ENCODE results near the gene SAMHD1. TPM values are rescaled to one million over a fixed set of nuclear protein-coding genes. Genes with fewer than 3 reads are reported as not detected.

Gene SAMHD1
- total and polyA plus RNA-seq, 2 of the 8 experiments (the other 6 are each of a cell fraction or from before 2014, with no cell fraction given): 22.0 to 37.1 TPM

DNA sequence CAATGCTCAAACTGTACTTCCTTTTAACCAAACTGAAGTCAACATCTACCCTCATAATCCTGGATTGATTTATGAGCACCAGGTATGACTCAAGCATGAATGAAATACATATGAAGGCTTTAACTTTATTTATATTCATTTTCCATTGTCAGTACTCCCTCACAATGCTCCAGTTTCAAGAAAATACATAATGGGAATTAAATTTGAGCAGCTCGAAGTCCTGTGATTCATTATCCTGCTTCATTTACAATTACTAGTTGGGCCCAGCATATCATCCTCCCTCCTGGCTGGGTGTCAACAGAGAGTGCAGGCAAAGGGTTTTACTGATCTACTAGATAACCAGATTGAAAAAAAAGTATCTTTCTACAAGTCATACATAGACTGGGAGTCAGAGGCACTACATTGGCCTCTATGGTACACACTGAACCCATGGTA lies 10.1 kb downstream of the SAMHD1 start:
- TF ChIP-seq CREB1 (IDR thresholded peaks at IDR 0.05): no peak
- TF ChIP-seq TAF7 (optimal IDR thresholded peaks at IDR 0.05; ENCODE audit: borderline replicate concordance, low read depth, low read length): no peak
- TF ChIP-seq NRF1 (IDR thresholded peaks at IDR 0.05; ENCODE audit: low read depth, low read length): no peak
- no peak for TF ChIP-seq FOSL1 (IDR thresholded peaks at IDR 0.05; ENCODE audit: insufficient read depth, low read depth, low read length)
- TF ChIP-seq CTBP2 (IDR thresholded peaks at IDR 0.05; ENCODE audit: borderline replicate concordance, insufficient read depth, insufficient read length, low read length): no peak
- TF ChIP-seq BACH1 (IDR thresholded peaks at IDR 0.05; ENCODE audit: low read length): no peak
- TF ChIP-seq, protein P1, sequence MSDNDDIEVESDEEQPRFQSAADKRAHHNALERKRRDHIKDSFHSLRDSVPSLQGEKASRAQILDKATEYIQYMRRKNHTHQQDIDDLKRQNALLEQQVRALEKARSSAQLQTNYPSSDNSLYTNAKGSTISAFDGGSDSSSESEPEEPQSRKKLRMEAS (IDR thresholded peaks at IDR 0.05): no peak
- no peak overlapping the region for H2BK12ac ChIP-seq (ENCODE audit: low read depth, low read length)
- ChIA-PET CTCF (ENCODE audit: partially characterized antibody) (interaction anchor here (0.5 to 0.9 kb wide), 3 partner anchors 17 to 241 kb away, joined by 3 read pairs; no protein-coding TSS in a partner anchor), POLR2A (ENCODE audit: partially characterized antibody) (no interaction called here)
- no peak overlapping the region for H3K56ac ChIP-seq (replicated peaks; ENCODE audit: insufficient read length, low read depth, low read length)
- no peak overlapping the region for H3K23ac ChIP-seq (ENCODE audit: insufficient read length)
- H2BK120ac ChIP-seq (replicated peaks; ENCODE audit: low read depth, low read length): no peak overlapping the region
- H3K27me3 ChIP-seq (replicated peaks in 1 of 4; ENCODE audit: control insufficient read depth in 3 of 4, extremely low read depth in 1 of 4, insufficient read depth in 3 of 4, low read length in 3 of 4): no peaks in the 10 kb centered on the region
- H2AK5ac ChIP-seq (ENCODE audit: low read depth, low read length): no peak overlapping the region
- H2BK15ac ChIP-seq (ENCODE audit: low read length): no peak overlapping the region
- no peak overlapping the region for H4K5ac ChIP-seq (ENCODE audit: insufficient read length, low read depth, low read length)
- no peak overlapping the region for H3K27ac ChIP-seq (ENCODE audit: low read depth, low read length)
- H3K79me2 ChIP-seq (ENCODE audit: control insufficient read depth in 1 of 2, insufficient read depth in 2 of 2, low read length in 2 of 2): no peaks in the 10 kb centered on the region; a peak in 1 of 4 replicates
- H2AFZ ChIP-seq (ENCODE audit: low read length): no peak overlapping the region
- H4K91ac ChIP-seq (replicated peaks; ENCODE audit: insufficient read length, low read length): no peak overlapping the region
- DNase-seq (ENCODE audit: low read depth in 1 of 2, low spot score in 2 of 2): no peak
- no peak for FAIRE-seq
- H3K4me1 ChIP-seq (replicated peaks in 1 of 4; ENCODE audit: control insufficient read depth in 3 of 4, insufficient read depth in 4 of 4, low read length in 3 of 4): peaks cover 0 to 2% (median 0%) of the 10 kb centered on the region in 4 experiments; a peak in 1 of 7 replicates
- H4K8ac ChIP-seq (ENCODE audit: extremely low read depth, insufficient read depth, low read length): no peak overlapping the region
- WGBS, 2 experiments (ENCODE audit: extremely low coverage in 1 of 2, insufficient coverage in 1 of 2, insufficient read length in 1 of 2, insufficient replicate concordance in 2 of 2, low coverage in 1 of 2, low lambda C conversion rate in 2 of 2, missing lambda C conversion rate in 1 of 2): 82% methylated on average over 1 of the region's 1 CpG; no CpG with 5 or more reads in 1 of the 2 experiments
- H4K20me1 ChIP-seq (replicated peaks in 1 of 2; ENCODE audit: control insufficient read depth in 1 of 2, insufficient read depth in 2 of 2, low read length in 2 of 2): no peaks in the 10 kb centered on the region
- no peak overlapping the region for H2BK20ac ChIP-seq (ENCODE audit: low read length)
- H3K79me1 ChIP-seq (ENCODE audit: low read depth, low read length): no peaks in the 10 kb centered on the region
- no peak overlapping the region for H3K4me3 ChIP-seq (ENCODE audit: extremely low read depth in 1 of 4, insufficient read depth in 2 of 4, low read depth in 3 of 4, low read length in 4 of 4)
- no peak overlapping the region for H3K14ac ChIP-seq (ENCODE audit: insufficient read length)
- H3K9me3 ChIP-seq (ENCODE audit: insufficient read depth in 2 of 2, low read depth in 1 of 2, low read length in 1 of 2): no peaks in the 10 kb centered on the region
- no peaks in the 10 kb centered on the region for H3K23me2 ChIP-seq (ENCODE audit: low read depth, low read length)
- H3K18ac ChIP-seq (ENCODE audit: extremely low read depth, low read length): no peak overlapping the region
- H3K4me2 ChIP-seq (ENCODE audit: insufficient read depth in 1 of 2, low read depth in 2 of 2, low read length in 2 of 2): no peak overlapping the region
- no peak overlapping the region for H2BK5ac ChIP-seq (ENCODE audit: low read depth, low read length)
- no peak overlapping the region for H3K4ac ChIP-seq (replicated peaks; ENCODE audit: insufficient read length, low read depth, low read length)
- H3K9ac ChIP-seq (replicated peaks in 1 of 4; ENCODE audit: extremely low read depth in 1 of 4, low read depth in 3 of 4, low read length in 3 of 4): no peak overlapping the region
- peaks cover 0 to 40% (median 9%) of the 10 kb centered on the region in 4 experiments; a peak in 4 of 8 replicates for H3K36me3 ChIP-seq (ENCODE audit: control insufficient read depth in 2 of 4, insufficient read depth in 4 of 4, low read length in 3 of 4)
